Kidney glomerular epithelial cell (primary cell): ENCODE results near the gene PPP2R5D.
"Not testable (repeated sequence)": the region's sequence is repeated elsewhere in the genome, so short reads cannot be mapped to it uniquely, and the experiment has no call there.

ENCODE experiments used
- DNase-seq: peaks from one replicate; lab custom pipeline; 2025; lab: John Stamatoyannopoulos, UW

PPP2R5D gene

DNA sequence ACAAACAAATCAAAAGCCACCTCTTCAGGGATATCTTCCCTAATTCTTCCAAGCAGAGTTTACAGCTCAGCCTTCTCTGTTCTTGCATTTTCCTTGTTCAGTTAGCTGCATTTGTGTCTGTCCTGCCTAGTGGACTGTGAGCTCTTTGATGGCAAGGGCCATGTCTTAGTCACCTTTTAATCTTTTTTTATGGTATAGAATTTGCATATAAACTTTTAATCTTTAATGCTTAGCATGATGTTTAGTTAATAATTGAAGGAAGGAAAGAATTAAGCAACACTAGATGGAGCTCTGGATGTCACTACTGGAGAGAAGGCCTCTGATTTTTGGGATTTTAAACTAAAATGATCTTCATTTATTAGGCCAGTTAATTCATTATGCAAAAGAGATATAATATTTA lies 12.1 kb downstream of the PPP2R5D start:
- peak; percentile 15 for DNase-seq

DNA sequence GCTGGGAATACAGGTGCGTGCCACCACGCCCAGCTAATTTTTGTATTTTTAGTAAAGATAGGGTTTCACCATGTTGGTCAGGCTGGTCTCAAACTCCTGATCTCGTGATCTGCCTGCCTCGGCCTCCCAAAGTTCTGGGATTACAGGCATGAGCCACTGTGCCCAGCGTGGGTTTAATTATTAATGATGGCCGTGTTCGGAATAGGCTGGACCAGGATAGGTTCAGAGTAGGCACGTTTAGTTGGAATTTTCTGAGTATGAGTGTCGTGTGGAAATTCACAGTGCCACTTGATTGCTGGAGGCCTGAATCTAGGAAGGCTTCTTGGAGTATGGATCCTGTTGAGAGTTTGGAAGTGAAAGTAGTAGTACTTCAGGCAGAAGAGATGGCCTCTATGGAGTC lies 13.8 kb downstream of the PPP2R5D start:
- DNase-seq: not testable (repeated sequence)

DNA sequence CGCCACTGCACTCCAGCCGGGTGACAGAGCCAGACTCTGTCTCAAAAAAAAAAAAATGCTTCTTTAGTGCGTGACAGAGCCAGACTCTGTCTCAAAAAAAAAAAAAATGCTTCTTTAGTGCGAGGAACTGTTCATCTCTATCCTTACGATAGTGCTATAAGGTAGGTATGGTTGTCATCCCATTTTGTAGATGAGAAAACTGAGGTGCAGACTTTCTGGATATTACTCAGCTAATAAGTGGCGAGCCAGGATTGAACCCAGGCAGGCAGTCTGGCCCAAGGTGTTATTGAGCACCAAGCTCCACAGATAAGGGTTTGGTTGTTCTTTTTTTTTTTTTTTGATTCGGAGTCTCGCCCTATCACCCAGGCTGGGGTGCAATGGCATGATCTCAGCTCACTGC lies 17.5 kb downstream of the PPP2R5D start:
- DNase-seq: no peak

DNA sequence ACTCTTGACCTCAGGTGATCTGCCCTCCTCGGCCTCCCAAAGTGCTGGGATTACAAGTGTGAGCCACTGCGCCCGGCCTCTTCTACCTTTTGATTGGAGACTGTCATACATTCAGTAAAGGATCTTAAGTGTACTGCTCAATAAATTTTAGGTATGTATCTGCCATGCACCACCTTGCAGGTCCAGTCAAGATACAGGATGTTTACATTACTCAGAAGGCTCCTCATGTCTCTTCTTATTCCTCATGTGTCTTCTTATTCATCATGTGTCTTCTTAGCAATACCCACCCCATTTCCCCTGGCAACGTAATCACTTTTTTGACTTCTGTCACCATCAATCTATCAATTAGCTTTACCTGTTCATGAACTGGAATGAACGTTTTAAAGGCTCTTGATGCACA lies 21.5 kb downstream of the PPP2R5D start:
- no peak for DNase-seq

DNA sequence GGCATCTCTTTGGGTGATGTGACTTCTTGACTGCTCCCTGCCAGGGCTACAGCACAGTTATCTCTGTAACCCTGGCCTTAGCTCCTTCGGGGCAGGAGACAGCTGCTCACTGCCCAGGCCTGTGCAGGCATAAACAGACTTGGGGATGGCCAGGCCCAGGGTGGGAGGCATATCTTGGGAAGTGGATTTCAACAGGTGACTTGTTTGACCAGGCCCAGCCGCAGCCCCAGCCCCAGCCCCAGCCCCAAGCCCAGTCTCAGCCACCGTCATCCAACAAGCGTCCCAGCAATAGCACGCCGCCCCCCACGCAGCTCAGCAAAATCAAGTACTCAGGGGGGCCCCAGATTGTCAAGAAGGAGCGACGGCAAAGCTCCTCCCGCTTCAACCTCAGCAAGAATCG lies 21.9 kb downstream of the PPP2R5D start:
- DNase-seq: no peak

DNA sequence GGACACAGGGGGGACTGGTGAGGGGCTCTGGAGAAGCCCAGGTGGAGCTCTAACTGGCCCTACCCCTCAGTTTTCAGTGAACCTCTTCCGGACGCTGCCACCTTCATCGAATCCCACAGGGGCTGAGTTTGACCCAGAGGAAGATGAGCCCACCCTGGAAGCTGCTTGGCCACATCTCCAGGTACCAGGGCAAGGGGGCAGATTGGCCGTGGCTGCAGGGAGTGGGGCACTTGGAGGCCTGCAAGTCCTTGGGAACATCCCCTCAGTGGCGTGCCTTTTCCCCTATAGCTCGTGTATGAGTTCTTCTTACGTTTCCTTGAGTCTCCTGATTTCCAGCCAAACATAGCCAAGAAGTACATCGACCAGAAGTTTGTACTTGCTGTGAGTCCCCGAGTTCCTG lies 22.8 kb downstream of the PPP2R5D start:
- DNase-seq: no peak

DNA sequence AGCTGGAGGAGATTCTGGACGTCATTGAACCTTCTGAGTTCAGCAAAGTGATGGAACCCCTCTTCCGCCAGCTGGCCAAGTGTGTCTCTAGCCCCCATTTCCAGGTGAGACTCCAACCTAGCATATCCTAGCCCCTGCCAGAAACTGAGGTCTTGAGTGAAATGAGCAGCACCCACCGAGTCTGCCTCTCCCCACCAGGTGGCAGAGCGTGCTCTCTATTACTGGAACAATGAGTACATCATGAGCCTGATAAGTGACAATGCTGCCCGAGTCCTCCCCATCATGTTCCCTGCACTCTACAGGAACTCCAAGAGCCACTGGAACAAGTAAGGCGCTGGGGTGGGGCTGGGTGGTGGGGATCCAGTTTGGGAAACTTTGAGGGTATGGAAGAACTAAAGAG lies 24.8 kb downstream of the PPP2R5D start:
- no peak for DNase-seq

DNA sequence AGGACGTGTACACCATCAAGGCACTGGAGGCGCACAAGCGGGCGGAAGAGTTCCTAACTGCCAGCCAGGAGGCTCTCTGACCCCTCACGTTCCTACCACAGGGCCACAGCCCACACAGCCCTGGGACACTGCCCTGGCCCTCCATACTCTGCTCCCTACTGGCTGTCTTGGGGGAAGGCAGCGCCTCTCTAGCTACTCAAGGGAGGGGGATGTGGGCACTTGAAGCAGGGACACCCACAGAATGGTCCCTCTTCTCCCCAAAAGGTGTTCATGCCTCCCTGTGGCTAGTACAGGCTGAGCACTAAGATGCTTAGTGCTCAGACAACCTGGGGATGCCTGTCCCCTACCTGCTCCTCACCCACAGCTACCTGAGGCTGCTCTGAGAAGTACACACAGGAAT lies 26.8 kb downstream of the PPP2R5D start:
- DNase-seq: no peak

DNA sequence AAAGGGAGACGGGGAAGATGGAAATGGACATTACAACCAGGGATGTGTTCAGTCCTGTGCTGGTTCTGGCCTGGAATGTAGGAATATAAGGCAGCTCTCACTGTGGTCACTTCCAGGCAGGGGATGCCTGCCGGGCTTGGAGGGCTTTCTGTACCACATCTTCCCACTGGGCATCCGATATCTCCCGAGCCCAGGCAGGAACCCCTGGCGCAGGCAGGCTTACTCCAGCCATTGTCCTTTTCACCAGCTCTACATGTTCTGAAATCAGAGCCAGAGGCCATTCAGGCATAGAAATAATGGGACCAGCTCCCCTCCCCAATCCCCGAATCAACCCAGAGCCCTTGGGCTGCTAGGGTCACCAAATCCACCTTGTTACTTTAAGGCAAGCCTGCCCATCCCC lies 28.0 kb downstream of the PPP2R5D start:
- no peak for DNase-seq

DNA sequence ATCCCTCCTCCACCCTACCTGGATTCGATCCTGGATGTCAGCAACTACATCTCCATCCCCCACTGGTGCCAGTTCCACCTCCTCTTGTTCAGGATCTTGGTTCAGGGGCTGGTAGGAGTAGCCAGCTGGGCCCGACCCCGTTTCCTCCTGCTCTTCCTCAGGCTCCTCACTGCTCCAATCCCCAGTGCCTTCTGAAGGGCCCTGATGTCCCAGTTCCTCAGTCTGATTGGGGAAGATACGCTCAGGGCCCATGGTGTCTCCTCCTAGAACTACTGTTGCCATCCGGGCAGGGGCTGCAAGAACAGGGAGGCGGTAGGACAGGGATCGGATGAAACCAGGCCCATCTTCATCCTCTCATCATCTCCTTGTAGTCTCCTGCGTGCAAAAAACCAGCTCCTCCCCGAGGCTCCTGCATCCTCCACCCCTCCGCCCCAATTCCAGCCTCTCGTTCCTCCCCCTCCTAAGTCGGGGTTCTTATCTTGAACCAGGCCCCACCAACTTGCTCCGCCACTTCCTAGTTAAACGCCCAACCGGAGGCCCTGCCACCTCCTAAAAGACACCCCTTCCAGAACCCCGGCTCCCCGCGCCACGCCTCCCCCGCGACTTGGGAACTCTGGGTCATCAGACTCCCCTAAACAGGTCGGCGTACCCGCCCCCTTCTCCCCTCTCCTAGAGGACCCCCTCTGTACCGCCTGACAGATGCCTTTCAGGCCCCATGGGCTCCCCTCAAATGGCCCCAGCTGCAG lies 28.9 kb downstream of the PPP2R5D start:
- DNase-seq: no peak

DNA sequence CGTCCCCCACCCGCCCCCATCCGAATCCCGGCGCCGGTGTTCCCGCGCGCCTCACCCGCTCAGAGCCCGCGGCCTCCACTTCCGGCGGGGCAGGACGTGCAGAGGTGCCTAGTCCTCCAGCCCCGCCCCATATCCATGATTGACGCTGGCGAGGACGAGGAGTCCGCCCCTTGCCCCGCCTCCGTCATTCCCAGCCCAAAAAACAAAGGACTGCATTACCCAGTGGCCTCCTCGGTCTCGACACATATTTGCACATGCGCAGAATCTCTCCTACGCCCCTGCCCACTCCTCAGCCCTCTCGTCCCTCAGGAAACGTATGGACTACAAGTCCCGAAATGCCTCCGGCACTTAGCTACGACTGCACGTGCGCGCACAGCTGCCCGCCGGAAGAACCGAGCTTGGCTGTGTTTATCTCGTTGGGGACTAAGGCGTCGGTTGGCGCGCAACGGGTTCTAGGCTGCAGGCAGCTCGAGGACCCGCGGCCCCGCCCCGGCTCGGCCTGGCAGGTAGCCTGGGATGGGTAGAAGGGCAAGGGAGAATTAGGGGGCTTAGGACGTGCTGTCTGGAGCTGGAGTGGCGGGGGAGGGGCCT lies 29.6 kb downstream of the PPP2R5D start, which contains the start of the genes KLHDC3 and MEA1:
Gene KLHDC3, plus strand, starts transcription at position 407 of the 591 bp plus-strand sequence. CDS start 2,944 bp downstream, outside the sequence.
Gene MEA1, minus strand, starts transcription at position 104 of the 591 bp plus-strand sequence. CDS start 133 bp downstream, outside the sequence.
- peak; percentile 100 for DNase-seq

DNA sequence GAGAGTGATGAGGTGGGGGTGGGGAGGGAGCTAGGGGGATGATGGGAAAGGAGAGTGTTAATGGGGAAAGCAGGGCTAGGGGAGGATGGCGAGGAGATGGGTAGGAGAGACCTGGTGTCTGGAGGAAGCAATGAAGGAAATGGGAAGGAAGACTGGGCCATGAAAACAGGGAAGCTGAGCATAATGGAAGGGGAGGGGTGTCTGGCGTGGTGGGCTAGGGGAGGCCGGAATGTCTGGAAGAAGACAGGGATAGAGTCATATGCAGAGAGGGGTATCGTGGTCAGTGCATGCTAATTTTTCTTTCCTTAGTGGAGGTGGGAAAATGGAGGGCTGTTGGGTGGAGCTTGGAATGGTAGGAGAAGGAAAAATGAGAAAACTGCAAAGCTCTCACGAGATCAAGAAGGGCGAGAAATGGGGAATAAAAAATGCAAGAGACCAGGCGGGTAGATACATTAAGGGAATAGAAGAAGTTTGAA lies 30.1 kb downstream of the PPP2R5D start:
- DNase-seq: peak; percentile 31

DNA sequence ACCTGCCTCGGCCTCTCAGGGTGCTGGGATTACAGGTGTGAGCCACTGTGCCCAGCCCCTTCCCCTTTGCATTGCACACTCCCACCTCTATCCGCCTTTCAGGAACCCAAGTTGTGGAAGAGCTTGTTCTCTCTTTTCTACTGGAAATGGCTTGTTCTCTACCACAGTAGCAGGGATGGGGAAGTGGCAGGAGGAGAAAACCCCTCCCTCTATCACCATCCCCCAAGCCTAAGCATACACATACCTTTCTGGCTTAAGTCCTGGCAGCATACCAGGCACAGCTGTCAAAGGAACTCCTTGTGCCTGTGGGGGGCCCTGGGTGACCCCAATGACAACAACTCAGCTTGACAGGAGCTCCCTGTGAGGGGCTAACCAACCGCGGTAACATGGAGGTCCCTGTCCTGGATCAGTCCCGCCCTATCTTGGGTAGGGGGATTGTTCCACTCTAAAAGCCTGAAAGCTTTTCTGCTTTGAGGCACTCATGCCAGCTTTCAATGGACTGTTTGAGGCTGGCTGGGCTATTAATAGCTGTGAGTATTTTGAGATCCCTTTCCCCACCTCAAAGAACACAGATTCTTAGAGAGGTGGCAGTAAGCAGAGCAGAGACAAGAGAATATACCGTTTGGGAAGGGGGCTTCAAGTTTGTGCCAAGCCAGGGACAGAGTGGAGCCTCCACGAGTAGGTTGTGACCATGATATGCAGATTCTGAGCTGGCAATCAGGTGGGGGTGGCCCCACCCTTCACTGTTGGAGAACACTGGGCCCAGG lies 32.0 kb downstream of the PPP2R5D start:
- no peak for DNase-seq

DNA sequence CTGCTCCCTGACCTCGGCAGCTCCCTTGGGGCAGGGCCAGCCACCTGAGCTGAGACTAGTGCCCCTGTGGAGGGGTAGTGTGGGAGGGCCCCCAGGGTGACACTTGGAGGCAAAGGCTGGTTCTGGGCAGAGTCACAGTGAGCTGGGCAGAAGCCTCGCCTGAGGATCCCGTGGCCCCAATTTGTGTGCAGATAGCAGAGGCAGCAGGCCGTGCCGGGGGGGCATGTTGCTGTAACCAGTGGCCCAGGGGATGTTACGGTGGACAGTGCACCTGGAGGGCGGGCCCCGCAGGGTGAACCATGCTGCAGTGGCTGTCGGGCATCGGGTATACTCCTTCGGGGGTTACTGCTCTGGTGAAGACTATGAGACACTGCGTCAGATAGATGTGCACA lies 32.6 kb downstream of the PPP2R5D start:
- no peak for DNase-seq

DNA sequence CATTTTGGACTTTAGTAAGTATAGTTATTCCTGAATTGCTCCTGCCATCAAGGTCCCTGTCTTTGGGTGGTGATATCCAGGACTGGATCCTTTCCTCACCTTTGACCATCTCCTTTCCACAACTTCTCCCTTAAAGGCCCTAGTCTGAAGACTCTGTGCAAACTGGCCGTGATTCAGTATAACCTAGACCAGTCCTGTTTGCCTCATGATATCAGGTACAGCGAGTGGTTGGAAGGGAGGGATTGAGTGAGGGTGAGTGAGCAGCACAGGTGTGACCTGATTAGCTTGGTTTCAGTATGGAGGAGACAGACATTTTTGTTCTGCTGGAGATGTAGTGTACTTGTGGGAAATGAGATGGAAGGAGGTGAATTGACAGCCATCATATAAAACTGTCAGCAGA lies 34.8 kb downstream of the PPP2R5D start:
- DNase-seq: no peak

DNA sequence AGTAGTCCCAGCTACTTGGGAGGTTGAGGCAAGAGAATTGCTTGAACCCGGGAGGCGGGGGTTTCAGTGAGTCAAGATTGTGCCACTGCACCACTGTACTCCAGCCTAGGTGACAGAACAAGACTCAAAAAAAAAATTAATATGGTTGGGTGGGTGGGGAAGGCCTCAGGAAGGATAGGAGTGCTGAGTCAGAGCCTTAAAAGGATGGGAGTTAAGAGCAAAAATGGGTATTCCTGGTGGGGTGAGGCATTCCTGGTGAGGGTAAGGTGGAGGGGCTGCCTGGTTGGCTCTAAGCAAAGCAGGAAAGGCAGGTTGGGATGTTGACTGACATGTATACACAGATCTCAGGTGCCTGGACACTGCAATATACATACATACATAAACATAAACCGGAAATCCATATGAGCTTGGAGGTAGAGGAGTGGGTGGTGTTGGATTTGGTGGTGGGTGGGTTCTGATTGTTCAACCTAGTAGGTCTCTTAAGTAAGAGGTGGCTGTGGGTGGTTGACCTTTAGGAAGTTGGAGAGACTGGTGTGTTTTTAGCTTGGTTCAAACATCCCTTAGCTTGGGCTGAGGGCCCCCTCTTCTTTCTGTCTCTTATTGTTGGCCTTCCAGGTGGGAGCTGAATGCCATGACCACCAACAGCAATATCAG lies 35.8 kb downstream of the PPP2R5D start:
- DNase-seq: no peak

DNA sequence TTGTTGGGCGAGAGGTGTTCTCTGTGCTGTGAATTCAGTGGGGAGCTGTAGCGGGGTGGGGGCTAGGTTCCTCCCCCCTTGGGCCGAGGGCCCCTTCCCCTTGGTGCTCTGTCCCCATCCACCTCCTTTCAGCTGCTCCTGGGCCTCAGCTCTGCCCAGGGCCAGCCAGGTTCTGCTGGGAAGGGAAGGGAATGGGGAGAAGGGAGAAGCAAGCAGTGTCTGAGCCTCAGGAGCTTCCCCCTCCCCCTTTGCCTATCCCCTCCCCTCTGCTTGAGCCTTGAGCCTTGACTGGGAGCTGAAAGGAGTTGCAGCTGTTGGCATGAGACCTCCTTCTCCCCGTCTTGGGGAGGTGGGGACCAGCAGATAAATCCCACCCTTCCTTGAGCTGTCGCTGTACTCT lies 36.5 kb downstream of the PPP2R5D start:
- DNase-seq: no peak

DNA sequence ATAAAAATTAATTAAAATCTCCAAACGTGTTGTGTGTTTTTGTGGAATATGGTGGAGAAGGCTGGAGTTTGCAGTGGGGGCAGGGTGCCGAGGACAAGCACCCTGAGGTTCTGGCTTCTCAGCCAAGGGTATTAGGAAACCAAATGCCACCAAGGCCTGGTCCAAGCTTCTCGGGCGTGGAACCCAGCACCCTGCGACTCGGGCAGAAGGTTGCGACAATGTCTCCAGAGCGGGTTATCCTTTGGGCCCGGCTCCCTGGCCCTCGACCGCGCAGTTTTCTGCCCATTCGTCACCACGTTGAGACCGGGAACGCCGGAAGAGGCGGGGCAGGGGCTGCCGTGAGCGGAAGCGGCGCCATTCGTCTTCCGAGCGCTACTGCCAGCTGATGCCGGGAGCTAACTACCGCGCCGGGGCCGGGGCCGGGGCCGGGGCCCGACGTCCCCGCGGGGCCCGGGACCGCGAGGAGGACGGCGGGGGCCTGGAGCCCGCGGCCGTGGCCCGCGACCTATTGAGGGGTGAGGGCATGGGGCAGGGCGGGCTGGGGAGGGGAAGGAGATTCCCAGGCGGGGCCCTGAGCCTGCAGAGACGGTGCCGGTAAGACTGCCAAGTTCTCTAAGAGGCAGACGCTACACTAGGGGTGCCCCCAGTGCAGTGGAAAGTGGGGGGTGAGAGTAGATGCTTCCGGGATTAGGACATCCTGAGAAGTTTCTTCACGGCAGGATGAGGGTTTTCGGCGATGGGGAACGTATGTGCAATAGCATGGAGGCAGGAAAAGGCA lies 37.1 kb downstream of the PPP2R5D start, which contains the start of gene RRP36:
Gene RRP36, plus strand, starts transcription at position 354 of the 778 bp plus-strand sequence. Its CDS starts 32 bp downstream, at position 386.
- DNase-seq: peak; percentile 68

DNA sequence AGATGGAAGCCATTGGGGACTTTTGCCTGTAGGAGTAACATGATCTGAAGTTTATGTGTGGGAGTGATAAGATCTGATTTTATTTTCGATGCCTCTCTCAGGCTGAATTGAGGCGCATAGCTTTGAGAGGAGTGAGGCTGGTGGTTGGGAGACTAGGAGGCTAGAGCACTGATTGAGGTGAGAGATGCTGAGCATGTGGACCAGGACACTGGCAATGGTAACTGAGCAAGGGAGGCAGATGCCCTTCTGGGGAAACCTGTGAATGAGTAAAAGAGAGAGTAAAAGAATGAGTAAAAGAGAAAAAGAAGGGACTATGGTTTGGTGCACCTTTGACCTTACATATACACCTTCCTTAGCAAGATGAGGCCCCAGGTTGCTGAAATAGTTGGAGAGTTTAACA lies 40.1 kb downstream of the PPP2R5D start:
- no peak for DNase-seq

DNA sequence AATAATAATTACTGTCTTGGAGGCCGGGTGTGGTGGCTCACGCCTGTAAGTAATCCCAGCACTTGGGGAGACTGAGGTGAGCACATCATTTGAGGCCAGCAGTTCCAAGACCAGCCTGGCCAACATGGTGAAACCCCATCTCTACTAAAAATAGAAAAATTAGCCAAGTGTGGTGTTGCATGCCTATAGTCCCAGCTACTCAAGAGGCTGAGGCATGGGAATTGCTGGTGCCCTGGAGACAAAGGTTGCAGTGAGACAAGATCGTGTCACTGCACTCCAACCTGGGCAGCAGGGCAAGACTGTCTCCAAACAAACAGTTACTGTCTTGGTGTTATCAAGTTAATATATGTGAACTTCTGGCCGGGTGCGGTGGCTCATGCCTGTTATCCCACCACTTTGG lies 42.0 kb downstream of the PPP2R5D start:
- DNase-seq: no peak

DNA sequence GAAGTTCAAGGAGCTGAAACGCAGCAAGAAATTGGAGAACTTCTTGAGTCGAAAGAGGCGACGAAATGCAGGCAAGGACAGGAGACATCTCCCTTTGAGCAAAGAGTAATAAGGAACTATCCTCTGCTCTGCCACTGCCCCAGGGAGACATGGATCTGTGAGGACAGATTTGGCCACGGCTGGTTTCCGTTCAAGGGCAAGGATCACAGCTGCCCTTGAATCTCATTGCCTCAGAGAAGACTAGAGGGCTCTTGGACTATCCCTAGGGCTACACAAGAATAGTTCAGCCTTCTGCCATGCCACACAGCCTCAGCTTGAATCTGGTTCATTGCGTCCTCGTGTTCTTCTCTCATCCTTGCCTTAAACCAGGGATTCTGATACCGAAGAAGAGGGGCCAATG lies 44.8 kb downstream of the PPP2R5D start:
- no peak for DNase-seq
